ENCODE measurements around the gene GRIFIN. TPM values are rescaled to one million over a fixed set of nuclear protein-coding genes. Genes with fewer than 3 reads are reported as not detected.

Gene GRIFIN
- total RNA-seq, 1 donor from 2014 or later: not detected

DNA sequence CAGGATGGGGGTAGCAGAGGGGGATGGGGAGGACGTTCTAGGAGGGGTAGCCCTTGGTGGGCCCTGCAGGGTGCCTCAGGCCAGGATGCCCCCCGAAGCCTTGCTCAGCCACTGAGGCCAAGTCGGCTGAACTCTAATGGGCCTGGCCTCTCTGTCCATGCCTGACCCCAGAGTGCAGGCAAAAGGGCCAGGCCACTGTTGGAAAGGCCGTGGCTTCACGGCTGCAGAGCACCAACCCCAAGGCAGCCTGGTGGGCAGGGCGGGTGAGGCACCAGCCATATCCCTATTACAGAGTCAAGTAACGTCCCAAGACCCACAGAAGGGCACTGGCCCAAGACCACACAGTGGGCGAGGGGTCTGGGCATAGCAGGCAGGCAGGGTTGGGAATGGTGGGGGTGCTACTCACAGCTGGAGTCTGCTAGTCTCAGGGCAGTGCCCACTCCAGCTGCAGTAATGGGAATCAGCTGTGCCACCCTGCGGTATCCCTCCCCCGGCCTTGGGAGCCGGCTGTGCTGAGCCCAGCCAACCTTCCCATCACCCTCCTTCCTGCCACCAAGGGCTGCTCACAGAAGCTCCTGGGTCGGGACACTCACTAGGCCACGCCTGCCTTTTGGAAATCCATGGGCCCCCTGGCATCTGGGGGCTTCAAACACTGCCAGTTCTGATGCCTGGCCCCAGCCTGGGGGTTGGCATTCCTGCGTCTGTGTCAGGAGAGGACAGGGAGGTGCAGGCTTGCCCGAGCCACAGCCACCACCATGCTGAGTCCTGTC lies 39.4 kb upstream of the GRIFIN start:
- Histone ChIP-seq H3K36me3 (no peaks in the 10 kb centered on the region), H3K9me3 (no peaks in the 10 kb centered on the region), H3K27me3 (no peaks in the 10 kb centered on the region), H3K4me3 (no peak overlapping the region), H3K4me1 (peaks cover 38% of the 10 kb centered on the region), H3K27ac (no peak overlapping the region)
- no peak for ATAC-seq
- no peak for DNase-seq
- intact Hi-C loops (cut with DNase I): no loop called here
- TF ChIP-seq CTCF (IDR thresholded peaks at IDR 0.05): no peak

- intact Hi-C loops (cut with DNase I): no loop called here
- H3K27me3 ChIP-seq: no peaks in the 10 kb centered on the region
- no peaks in the 10 kb centered on the region for H3K9me3 ChIP-seq
- H3K4me3 ChIP-seq: no peak overlapping the region
- DNase-seq: no peak
- TF ChIP-seq CTCF (IDR thresholded peaks at IDR 0.05): no peak
- no peak for ATAC-seq
- peaks cover 41% of the 10 kb centered on the region for H3K4me1 ChIP-seq
- no peak overlapping the region for H3K27ac ChIP-seq
- H3K36me3 ChIP-seq: no peaks in the 10 kb centered on the region
Measured at GRCh38 chr7:2514473-2515423, 38.5 kb upstream of the GRIFIN start.

DNA sequence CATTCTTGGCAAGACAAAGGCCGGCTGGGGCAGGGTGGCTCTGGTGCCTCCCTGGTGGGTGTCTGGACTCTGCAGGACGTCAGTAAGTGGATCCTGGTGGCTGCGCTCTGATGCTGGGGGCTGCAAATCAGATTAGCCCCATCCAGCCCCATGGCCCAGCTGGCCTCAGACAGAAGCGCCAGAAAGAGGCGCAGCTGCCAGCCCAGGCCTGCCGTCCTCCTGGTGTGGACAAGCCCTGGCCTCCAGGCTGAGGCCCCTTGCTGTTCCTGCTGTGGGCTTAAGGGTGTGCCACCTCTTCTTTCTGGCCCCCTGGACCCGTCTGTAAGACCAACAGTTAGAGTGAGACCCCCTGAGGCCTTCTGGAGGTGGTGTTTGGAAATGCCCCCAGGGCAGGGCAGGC lies 37.5 kb upstream of the GRIFIN start:
- Histone ChIP-seq H3K4me3 (no peak overlapping the region), H3K36me3 (no peaks in the 10 kb centered on the region), H3K4me1 (peaks cover 46% of the 10 kb centered on the region), H3K27me3 (no peaks in the 10 kb centered on the region), H3K9me3 (no peaks in the 10 kb centered on the region), H3K27ac (no peak overlapping the region)
- ATAC-seq (no peak), DNase-seq (no peak)
- intact Hi-C loops (cut with DNase I): no loop called here
- no peak for TF ChIP-seq CTCF (IDR thresholded peaks at IDR 0.05)

GRCh38 chr7:2512713-2513112 lies 36.5 kb upstream of the GRIFIN start:
- intact Hi-C loops (cut with DNase I): no loop called here
- ATAC-seq: no peak
- Histone ChIP-seq H3K4me3 (no peak overlapping the region), H3K36me3 (no peaks in the 10 kb centered on the region), H3K9me3 (no peaks in the 10 kb centered on the region), H3K27me3 (no peaks in the 10 kb centered on the region), H3K4me1 (peaks cover 48% of the 10 kb centered on the region), H3K27ac (no peak overlapping the region)
- no peak for DNase-seq
- no peak for TF ChIP-seq CTCF (IDR thresholded peaks at IDR 0.05)

DNA sequence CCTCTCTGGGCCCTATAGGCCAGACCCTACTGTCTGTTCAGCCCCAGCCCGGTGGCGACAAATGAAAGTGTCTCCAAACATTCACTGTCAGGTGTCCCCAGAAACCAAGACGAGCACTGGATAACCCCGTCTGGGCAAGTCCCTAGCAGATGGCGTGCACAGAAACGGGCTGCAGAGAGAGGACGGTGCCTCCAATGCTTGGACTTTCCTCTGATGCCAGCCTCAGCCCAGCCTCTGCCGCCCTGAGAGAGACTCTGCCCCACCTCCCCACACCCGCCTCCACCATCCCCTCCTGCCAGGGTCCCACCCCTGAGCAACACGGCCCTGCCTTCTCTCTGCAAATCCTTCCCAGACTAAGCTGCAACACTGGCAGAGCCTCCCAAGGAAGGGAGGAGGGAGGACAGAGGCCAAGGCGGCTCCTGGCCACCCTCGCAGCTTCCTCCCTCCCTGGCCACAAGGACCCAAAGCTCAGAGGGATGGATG lies 36.0 kb upstream of the GRIFIN start:
- no peak overlapping the region for H3K4me3 ChIP-seq
- no peak for DNase-seq

More for the DNA sequence above, 36.0 kb upstream of the GRIFIN start:
- ATAC-seq: no peak
- peaks cover 52% of the 10 kb centered on the region for H3K4me1 ChIP-seq
- intact Hi-C loops (cut with DNase I): no loop called here
- no peaks in the 10 kb centered on the region for H3K36me3 ChIP-seq
- peak overlapping the region; percentile 78 for H3K27ac ChIP-seq
- H3K27me3 ChIP-seq: no peaks in the 10 kb centered on the region
- H3K9me3 ChIP-seq: no peaks in the 10 kb centered on the region
- no peak for TF ChIP-seq CTCF (IDR thresholded peaks at IDR 0.05)
